ENCODE results near the gene MBLAC2. TPM values are rescaled to one million over a fixed set of nuclear protein-coding genes. Genes with fewer than 3 reads are reported as not detected.

The MBLAC2 gene
- total RNA-seq, 1 experiment from 2014 or later, result 10.7 TPM

Other genes starting within 250 kb of the MBLAC2 start
- gene CETN3, start 65.0 kb downstream of the MBLAC2 start, total RNA-seq (2014; rRNA removed; shearing (Covaris generic)), result 48.5 and 50.5 TPM in 2 replicates
- gene POLR3G, start 93 bp upstream of the MBLAC2 start, total RNA-seq (2014; rRNA removed; shearing (Covaris generic)), result 55.3 and 60.5 TPM in 2 replicates
- gene LYSMD3, start 54.8 kb upstream of the MBLAC2 start, total RNA-seq (2014; rRNA removed; shearing (Covaris generic)), result 13.7 and 15.3 TPM in 2 replicates
- 0.21 and 0.58 TPM in 2 replicates for gene ADGRV1, start 84.0 kb upstream of the MBLAC2 start, total RNA-seq (2014; rRNA removed; shearing (Covaris generic))

Measured in SK-MEL-5 (cell line).